Activated CD8-positive, alpha-beta T cell treated with anti-CD3 and anti-CD28 coated beads for 36 hours (primary cell): ENCODE data around the gene CD6. TPM values are rescaled to one million over a fixed set of nuclear protein-coding genes. Genes with fewer than 3 reads are reported as not detected.

Experiments used
- ATAC-seq: fragments of 200-7000 bp; cut with Tn5 transposase; one replicate; pipeline ENCODE4 v1.10.0; 2021; ENCODE audit warnings: mild to moderate bottlenecking, moderate library complexity
- CTCF ChIA-PET: fragments of 350-600 bp; sonication (Branson Sonifier 250); formaldehyde crosslinking; loops from one replicate; lab custom pipeline; 2021; ENCODE audit warnings: antibody characterized with exemption; lab: Charles Lee
- POLR2A ChIA-PET: fragments of 350-600 bp; sonication (Branson Sonifier 250); formaldehyde crosslinking; loops from one replicate; lab custom pipeline; 2021; ENCODE audit warnings: antibody characterized with exemption; lab: Charles Lee
- DNase-seq: peaks from one replicate; pipeline ENCODE4 v3.0.0-alpha.2; 2020
- H3K27ac Mint-ChIP-seq: one replicate; pipeline ENCODE4 v1.8.0; 2021; ENCODE audit warnings: mild to moderate bottlenecking, mixed read lengths
- H3K27me3 Mint-ChIP-seq: one replicate; pipeline ENCODE4 v1.8.0; 2021; ENCODE audit warnings: mixed read lengths
- H3K36me3 Mint-ChIP-seq: one replicate; pipeline ENCODE4 v1.8.0; 2021; ENCODE audit warnings: low read depth, mixed read lengths
- H3K4me1 Mint-ChIP-seq: one replicate; pipeline ENCODE4 v1.8.0; 2021; ENCODE audit warnings: low read depth, mixed read lengths
- H3K4me3 Mint-ChIP-seq: one replicate; pipeline ENCODE4 v1.8.0; 2021; ENCODE audit warnings: mild to moderate bottlenecking, moderate library complexity, mixed read lengths
- H3K9me3 Mint-ChIP-seq: one replicate; pipeline ENCODE4 v1.8.0; 2021; ENCODE audit warnings: mixed read lengths
- intact Hi-C: fragments of 100-400 bp; cut with micrococcal nuclease; formaldehyde crosslinking; loops from one replicate; pipeline ENCODE4 v1.10.0; 2022
- total RNA-seq, 2 experiments: library from RNA; stranded (reverse); gene quantifications; one replicate each; pipeline ENCODE4 v1.2.3, GENCODE V29; 2021
- TF ChIP-seq, protein P1 (sequence below): fragments of 200-600 bp; IDR thresholded peaks from one replicate; pipeline ENCODE4 v1.8.0; 2022; ENCODE audit warnings: antibody characterized with exemption, mild to moderate bottlenecking

The CD6 gene
- total RNA-seq, 2 experiments from 2014 or later: 196 to 201 TPM

DNA sequence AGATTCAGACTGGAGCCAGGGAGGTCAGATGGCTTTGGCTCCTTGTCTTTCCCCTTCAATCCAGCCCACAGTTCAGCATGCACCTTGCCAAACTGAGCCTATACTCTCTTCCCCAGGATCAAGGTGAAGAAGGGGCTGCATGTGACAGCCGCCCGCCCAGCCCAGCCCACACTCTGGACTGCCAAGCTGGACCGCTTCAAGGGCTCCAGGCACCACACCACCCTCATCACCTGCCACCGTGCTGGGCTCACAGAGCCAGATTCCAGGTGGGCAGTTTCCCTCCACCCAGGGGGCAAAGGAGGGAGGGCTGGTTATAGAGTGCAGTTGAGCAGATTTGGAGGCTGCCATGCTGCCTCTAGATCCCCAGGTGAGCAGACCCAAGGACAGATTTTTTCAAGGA, 41.1 kb upstream of the CD6 start:
- POLR2A ChIA-PET: no interaction called here
- CTCF ChIA-PET: no interaction called here
- Mint-ChIP-seq H3K27ac (no peak overlapping the region), H3K4me1 (peaks cover 7% of the 10 kb centered on the region), H3K9me3 (no peaks in the 10 kb centered on the region), H3K36me3 (no peaks in the 10 kb centered on the region), H3K4me3 (no peak overlapping the region), H3K27me3 (peaks cover 9% of the 10 kb centered on the region)
- DNase-seq: no peak
- intact Hi-C loops: no loop called here
- TF ChIP-seq, protein P1, sequence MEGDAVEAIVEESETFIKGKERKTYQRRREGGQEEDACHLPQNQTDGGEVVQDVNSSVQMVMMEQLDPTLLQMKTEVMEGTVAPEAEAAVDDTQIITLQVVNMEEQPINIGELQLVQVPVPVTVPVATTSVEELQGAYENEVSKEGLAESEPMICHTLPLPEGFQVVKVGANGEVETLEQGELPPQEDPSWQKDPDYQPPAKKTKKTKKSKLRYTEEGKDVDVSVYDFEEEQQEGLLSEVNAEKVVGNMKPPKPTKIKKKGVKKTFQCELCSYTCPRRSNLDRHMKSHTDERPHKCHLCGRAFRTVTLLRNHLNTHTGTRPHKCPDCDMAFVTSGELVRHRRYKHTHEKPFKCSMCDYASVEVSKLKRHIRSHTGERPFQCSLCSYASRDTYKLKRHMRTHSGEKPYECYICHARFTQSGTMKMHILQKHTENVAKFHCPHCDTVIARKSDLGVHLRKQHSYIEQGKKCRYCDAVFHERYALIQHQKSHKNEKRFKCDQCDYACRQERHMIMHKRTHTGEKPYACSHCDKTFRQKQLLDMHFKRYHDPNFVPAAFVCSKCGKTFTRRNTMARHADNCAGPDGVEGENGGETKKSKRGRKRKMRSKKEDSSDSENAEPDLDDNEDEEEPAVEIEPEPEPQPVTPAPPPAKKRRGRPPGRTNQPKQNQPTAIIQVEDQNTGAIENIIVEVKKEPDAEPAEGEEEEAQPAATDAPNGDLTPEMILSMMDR: no peak
- no peak for ATAC-seq

DNA sequence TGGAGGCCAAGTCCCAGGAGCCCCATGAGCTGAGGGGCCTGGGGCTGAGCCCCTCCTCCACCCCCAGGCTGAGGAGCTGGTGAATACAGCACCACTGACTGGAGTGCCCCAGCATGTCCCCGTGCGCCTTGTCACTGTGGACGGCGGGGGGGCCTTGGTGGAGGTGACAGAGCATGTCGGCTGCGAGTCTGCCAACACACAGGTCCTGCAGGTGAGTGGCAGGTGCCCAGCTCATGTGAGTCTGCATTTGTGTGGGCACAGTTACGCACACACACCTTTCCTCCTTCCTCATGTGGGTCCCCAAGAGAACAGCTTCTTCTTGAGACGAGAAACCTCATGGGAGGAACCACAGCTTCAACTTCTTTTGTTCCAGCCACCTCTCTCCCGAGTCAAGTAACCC, 39.6 kb upstream of the CD6 start:
- DNase-seq (no peak), ATAC-seq (no peak)
- ChIA-PET CTCF (no interaction called here), POLR2A (interaction anchor here (1.1 kb wide), 1 partner anchor 10 kb away, joined by 3 read pairs; no protein-coding TSS in a partner anchor)
- intact Hi-C loops: no loop called here
- H3K36me3 Mint-ChIP-seq: no peaks in the 10 kb centered on the region
- no peaks in the 10 kb centered on the region for H3K9me3 Mint-ChIP-seq
- H3K4me3 Mint-ChIP-seq: no peak overlapping the region
- no peak overlapping the region for H3K27ac Mint-ChIP-seq
- H3K4me1 Mint-ChIP-seq: no peaks in the 10 kb centered on the region
- peaks cover 3% of the 10 kb centered on the region for H3K27me3 Mint-ChIP-seq
- TF ChIP-seq, protein P1: no peak

DNA sequence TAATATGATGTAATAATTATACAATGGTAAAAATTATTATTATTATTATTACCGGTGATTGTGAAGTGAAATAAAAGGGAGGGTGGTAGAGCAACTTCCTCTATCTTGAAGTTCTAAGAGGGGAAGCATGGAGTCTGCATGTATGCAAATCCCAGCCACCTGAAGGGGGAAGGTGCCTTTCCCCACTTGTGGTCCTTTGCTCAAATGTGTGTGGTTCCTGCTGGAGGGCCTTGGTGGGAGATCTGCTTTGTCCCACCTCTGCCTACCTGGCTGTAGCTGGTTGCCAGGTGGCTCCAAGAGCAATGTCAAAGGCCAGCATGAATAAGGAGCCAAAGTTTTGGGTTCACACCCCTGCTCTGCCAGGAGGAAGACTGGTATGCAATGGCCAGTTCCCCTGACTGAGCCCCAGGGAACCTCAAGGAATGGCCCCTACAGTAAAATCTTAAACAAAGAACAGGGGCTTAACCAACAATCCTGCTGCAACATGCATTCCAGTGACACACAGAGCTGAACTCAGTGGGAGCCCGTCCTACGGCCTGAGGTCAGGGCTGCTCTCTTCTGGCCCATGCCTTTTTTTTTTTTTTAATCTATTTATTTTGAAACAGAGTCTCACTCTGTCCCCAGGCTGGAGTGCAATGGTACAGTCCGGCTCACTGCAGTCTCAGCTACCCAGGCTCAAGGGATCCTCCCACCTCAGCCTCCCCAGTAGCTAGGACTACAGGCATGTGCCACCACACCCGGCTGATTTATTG, 38.7 kb upstream of the CD6 start:
- H3K27ac Mint-ChIP-seq: no peak overlapping the region
- no peaks in the 10 kb centered on the region for H3K9me3 Mint-ChIP-seq
- ATAC-seq: no peak
- POLR2A ChIA-PET: interaction anchor here (1.1 to 1.4 kb wide), 2 partner anchors 10 to 14 kb away, joined by 3 read pairs; no protein-coding TSS in a partner anchor
- H3K27me3 Mint-ChIP-seq: peaks cover 3% of the 10 kb centered on the region
- no peak overlapping the region for H3K4me3 Mint-ChIP-seq
- CTCF ChIA-PET: no interaction called here
- no peaks in the 10 kb centered on the region for H3K36me3 Mint-ChIP-seq
- no peak for DNase-seq
- H3K4me1 Mint-ChIP-seq: no peaks in the 10 kb centered on the region
- TF ChIP-seq, protein P1: no peak
- intact Hi-C loops: no loop called here

DNA sequence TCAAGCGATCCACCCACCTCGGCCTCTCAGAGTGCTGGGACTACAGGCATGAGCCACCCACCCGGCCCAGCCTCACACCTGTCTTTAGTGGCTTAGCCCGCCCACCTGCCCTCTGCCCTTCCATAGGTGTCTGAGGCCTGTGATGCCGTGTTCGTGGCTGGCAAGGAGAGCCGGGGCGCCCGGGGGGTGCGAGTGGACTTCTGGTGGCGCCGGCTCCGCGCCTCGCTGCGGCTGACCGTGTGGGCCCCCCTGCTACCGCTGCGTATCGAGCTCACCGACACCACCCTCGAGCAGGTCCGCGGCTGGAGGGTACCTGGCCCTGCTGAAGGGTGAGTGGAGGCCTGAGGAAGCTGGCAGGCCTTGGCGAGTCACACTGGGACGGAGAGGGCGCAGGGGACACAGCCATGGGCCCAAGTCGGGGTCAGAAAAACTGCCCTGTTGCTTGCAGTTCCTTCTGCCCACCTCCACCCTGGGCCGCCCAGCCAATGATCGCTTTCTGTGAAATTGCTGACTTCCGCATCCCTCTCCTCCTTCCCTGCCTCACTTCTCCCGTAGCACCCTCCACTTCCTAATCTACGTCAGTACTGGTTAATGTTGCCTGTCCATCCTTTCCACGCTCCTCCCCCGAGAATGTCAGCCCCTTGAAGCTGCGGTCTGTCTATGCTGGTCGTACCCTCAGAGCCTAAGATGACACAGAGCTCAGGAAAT, 37.9 kb upstream of the CD6 start:
- TF ChIP-seq, protein P1: no peak
- DNase-seq: no peak
- POLR2A ChIA-PET: interaction anchor here (0.7 to 1.4 kb wide), 2 partner anchors 15 to 115 kb away, joined by 3 read pairs; no protein-coding TSS in a partner anchor
- Mint-ChIP-seq H3K4me3 (no peak overlapping the region), H3K36me3 (no peaks in the 10 kb centered on the region), H3K4me1 (no peaks in the 10 kb centered on the region), H3K27ac (no peak overlapping the region), H3K9me3 (no peaks in the 10 kb centered on the region), H3K27me3 (peaks cover 3% of the 10 kb centered on the region)
- CTCF ChIA-PET: no interaction called here
- ATAC-seq: no peak
- intact Hi-C loops: no loop called here
